HTR-8/SVneo (cell line): ENCODE measurements around the gene TMEM121.
A peak's percentile ranks its signal among the peaks of the same experiment; 100 is the strongest.
"Not testable (repeated sequence)": the region's sequence is repeated elsewhere in the genome, so short reads cannot be mapped to it uniquely, and the experiment has no call there.

ENCODE experiments used
- DNase-seq: peaks from one replicate; pipeline ENCODE4 v3.0.0; 2011; ENCODE audit warnings: low spot score, mixed read lengths; ENCODE audit not compliant: insufficient read length
- FAIRE-seq: peaks from 2 replicates; lab custom pipeline; 2011; peaks lifted over from hg19 to GRCh38; lab: Jason Lieb, UNC

TMEM121 gene

DNA sequence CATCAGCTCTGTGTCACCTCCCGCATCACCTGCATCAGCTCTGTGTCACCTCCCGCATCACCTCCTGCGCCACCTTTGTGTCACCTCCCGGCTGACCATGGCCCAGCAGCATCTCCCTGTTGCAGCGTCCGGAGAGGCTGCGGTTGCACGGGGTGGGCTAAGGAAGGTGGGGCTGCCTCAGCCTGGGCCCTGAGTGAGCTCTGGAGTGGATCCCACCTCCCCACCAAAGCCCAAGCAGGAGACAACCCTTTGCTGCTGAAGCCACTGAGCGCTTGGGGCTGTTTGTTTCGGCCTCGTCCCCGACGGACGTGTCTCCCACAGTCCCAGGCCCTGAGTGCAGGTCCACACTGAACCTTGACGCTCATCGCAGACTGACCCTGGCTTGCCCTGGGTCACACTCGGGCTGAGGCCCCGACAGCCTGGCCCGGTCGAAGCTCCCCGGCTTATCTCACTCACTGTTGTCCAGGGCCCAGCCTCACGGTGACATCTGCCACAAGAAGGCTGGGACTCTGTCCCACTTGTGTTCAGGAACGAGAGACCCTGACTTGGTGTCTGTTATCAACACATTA lies 12.2 kb downstream of the TMEM121 start:
- FAIRE-seq, result no peak

DNA sequence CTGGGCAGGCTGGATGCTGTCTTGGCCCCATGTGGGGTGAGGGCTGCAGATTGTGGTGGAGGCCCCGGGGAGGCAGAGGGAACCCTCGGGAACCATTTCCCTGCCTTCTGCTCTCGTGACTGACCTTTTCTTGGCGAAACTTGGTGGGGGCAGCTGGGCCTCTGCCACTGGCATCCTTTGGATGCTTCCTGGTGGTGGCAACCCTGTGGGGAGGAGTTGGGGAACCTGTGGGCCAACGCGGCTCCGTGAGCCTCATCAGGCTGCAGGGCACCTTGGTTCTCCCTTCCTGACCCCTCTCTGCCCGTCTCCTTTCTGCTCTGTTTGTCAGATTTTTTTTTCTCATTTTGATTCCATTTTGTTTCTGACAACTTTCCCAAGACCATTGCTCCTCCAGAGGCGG lies 14.4 kb downstream of the TMEM121 start:
- DNase-seq (no peak), FAIRE-seq (no peak)

More for the DNA sequence above, 12.2 kb downstream of the TMEM121 start:
- DNase-seq, result no peak

- FAIRE-seq (no peak), DNase-seq (no peak)
Observed at GRCh38 chr14:105541218-105541875, 15.0 kb downstream of the TMEM121 start.

DNA sequence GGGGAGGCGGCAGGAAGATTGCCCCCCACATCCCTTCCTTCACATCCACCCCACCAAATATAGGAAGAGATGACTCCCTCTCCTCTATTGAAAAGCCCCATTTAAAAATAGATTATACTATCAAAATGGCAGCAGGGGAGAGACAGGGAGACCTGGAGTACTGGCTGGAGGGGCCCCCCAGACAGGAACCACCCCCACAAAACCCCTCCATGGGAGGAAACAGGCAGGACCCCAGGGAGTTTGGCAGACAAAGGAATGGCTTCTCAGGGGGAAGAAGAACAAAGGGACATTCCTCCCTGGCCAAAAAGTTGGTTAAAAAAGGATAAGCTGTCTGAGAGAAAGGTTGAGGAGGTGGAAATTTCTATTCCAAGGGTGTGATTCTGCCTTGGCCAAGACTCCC lies 19.3 kb downstream of the TMEM121 start:
- not testable (repeated sequence) for DNase-seq, FAIRE-seq

DNA sequence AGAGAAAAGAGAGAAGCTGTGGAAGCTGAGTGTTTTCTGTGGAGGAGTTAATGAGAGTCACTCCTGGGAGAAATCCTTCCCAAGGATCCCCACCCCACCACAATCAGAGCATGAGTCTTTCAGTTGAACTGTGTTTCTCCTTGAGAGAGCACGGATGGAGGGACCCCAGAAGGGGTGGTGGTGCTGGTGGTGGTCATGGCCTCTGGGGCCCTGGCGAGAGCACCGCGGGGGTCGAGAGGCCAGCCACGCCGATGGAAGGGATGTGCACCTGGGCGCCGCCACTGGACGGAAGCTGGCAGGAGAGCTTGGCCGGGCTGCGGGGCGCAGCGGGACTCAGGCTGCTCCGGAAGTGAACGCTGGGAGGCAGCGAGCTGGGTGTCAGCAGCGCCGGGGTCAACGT lies 20.0 kb downstream of the TMEM121 start:
- not testable (repeated sequence) for FAIRE-seq, DNase-seq

DNA sequence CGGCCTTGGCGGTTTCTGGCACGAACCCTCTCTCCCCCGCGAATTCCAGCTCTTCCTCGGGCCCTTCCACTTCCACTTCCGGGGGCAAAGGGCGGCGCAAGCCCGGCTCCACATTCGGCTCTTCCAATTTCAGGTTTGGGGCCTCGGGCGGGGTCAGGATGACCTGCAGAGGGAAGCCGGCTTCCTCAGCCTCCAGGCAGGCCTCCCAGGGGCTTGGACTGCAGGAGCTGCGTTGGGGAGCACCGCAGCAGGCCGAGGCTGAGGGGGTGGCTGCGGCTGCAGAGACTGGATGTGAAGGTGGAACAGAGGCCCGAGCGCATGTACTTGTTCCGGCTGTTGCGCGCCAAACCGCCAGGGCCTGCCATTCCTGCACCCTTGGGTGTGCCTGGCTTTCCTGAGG lies 20.7 kb downstream of the TMEM121 start:
- not testable (repeated sequence) for FAIRE-seq, DNase-seq

- FAIRE-seq, result no peak
- no peak for DNase-seq
Observed at GRCh38 chr14:105547741-105548169, 21.4 kb downstream of the TMEM121 start.

GRCh38 chr14:105549481-105549880 lies 23.1 kb downstream of the TMEM121 start:
- FAIRE-seq, result no peak
- no peak for DNase-seq

DNA sequence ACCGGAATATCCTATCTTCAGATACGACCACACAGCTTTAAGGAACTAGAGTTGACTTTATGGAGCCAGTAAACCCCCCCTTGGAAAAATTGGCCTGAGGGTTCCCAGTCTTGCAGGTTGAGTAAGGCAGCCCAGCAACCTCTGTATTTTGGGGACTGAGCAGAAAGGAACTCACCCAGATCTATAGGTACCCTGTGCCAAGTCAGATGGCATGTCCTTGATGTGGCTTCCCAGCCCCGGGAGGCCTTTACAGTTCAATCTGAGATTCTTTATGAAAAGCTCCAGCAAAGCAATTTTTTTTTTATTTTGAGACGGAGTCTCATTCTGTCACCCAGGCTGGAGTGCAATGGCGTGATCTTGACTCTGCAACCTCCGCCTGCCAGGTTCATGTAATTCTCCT lies 27.6 kb downstream of the TMEM121 start:
- no peak for FAIRE-seq

GRCh38 chr14:105554523-105554922 lies 28.1 kb downstream of the TMEM121 start:
- DNase-seq, result no peak
- no peak for FAIRE-seq

More for the DNA sequence above, 27.6 kb downstream of the TMEM121 start:
- no peak for DNase-seq

- not testable (repeated sequence) for FAIRE-seq, DNase-seq
Observed at GRCh38 chr14:105557671-105558070, 31.3 kb downstream of the TMEM121 start.

DNA sequence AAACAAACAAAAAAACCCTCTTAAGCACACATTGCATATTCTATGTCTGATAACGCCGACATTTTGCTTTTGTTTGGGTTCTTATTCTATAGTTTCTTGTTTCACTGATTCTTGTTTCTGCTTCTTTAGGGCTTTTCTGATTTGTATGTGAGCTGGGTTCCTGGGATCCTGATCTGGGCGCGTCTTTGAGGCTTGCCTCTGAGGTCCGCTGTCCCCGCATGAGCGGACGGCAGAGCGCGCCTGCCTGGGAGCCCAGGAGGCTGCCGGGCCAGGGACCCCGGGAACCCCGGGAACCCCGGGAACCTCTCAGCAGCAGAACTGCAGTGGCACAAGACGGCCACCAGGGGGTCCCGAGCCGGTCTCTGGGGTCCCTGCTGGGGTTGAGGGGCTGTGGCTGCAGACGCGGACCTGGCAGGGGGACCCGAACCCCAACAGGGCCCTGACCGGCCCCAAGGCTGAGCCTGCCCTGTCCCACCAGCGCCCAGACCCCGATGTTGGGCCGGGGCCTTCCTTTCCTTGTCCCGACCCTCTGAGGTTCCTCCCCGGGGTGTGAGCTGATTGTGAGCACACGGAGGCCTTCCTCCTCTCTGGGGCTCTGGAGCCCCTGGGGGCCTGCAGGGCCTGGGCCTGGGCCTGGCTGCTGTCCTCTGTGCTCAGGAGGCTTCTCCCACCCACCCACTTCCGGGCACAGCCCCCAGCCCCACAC lies 32.2 kb downstream of the TMEM121 start:
- not testable (repeated sequence) for DNase-seq, FAIRE-seq

- not testable (repeated sequence) for DNase-seq
- peak; percentile 4 for FAIRE-seq
Observed at GRCh38 chr14:105559384-105560047, 33.1 kb downstream of the TMEM121 start.

- not testable (repeated sequence) for FAIRE-seq, DNase-seq
Observed at GRCh38 chr14:105560048-105560669, 33.8 kb downstream of the TMEM121 start.

- DNase-seq, FAIRE-seq: not testable (repeated sequence)
Observed at GRCh38 chr14:105561345-105561744, 35.0 kb downstream of the TMEM121 start.

- FAIRE-seq (peak; percentile 74), DNase-seq (no peak)
Observed at GRCh38 chr14:105562713-105563346, 36.4 kb downstream of the TMEM121 start.

DNA sequence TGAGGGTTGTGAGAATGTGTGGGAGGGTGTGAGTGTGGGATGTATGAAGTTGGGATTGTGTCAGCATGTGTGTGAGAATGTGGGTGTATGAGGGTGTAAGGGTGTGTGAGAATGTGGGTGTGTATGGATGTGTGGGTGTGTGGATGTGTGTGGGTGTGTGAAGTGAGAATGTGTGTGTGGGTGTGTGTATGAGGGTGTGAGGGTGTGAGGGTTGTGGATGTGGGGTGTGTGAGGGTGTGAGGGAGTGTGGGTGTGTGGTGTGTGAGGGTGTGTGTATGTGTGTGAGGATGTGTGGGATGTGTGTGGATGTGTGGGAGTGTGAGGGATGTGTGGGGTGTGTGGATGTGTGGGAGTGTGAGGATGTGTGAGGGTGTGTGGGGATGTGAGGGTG lies 37.0 kb downstream of the TMEM121 start:
- DNase-seq, result no peak
- FAIRE-seq, result no peak

GRCh38 chr14:105564536-105564935 lies 38.2 kb downstream of the TMEM121 start:
- not testable (repeated sequence) for FAIRE-seq

GRCh38 chr14:105565185-105565919 lies 39.0 kb downstream of the TMEM121 start:
- FAIRE-seq, result not testable (repeated sequence)

More at GRCh38 chr14:105564536-105564935, 38.2 kb downstream of the TMEM121 start:
- not testable (repeated sequence) for DNase-seq

More at GRCh38 chr14:105565185-105565919, 39.0 kb downstream of the TMEM121 start:
- DNase-seq, result not testable (repeated sequence)
